ENCODE results near the gene TLR4. TPM values are rescaled to one million over a fixed set of nuclear protein-coding genes. Genes with fewer than 3 reads are reported as not detected.

Gene TLR4
- total RNA-seq, 1 donor from 2014 or later, result not detected

- Mint-ChIP-seq H3K4me1 (ENCODE audit: low read depth) (no peaks in the 10 kb centered on the region), H3K36me3 (ENCODE audit: low read depth) (no peaks in the 10 kb centered on the region), H3K4me3 (ENCODE audit: low read depth) (no peak overlapping the region), H3K27ac (no peak overlapping the region), H3K9me3 (no peaks in the 10 kb centered on the region), H3K27me3 (ENCODE audit: low read depth) (peaks cover 12% of the 10 kb centered on the region)
- no peak for DNase-seq (ENCODE audit: low spot score)
- intact Hi-C loops (cut with micrococcal nuclease), result no loop called here
Observed at GRCh38 chr9:117768750-117769395, 64.7 kb downstream of the TLR4 start.

- H3K27ac Mint-ChIP-seq, result no peak overlapping the region
- H3K4me3 Mint-ChIP-seq (ENCODE audit: low read depth), result no peak overlapping the region
- intact Hi-C loops (cut with micrococcal nuclease), result no loop called here
- DNase-seq (ENCODE audit: low spot score), result no peak
- H3K36me3 Mint-ChIP-seq (ENCODE audit: low read depth), result no peaks in the 10 kb centered on the region
- H3K27me3 Mint-ChIP-seq (ENCODE audit: low read depth), result peaks cover 19% of the 10 kb centered on the region
- no peaks in the 10 kb centered on the region for H3K4me1 Mint-ChIP-seq (ENCODE audit: low read depth)
- no peaks in the 10 kb centered on the region for H3K9me3 Mint-ChIP-seq
Observed at GRCh38 chr9:117771136-117771535, 66.9 kb downstream of the TLR4 start.

DNA sequence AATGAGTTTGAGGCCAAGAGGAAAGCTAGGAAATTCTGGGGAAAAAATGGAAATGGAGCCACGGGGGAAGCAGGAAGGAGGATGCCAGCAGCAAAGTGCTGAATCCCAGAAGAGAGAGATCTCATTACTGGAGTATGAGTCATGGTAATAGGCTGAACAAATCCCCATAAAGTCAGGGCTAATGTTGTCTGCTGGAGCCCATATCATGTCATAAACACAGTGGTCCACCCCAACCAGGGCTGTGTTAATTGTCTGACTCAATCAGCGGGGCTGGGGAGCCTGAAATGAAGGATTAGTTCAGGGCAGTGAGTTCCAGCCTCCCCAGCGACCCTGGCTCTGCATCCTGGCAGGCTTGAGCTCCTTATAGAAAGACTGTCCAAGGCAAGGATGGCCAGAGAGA is 68.8 kb downstream of the TLR4 start:
- H3K4me3 Mint-ChIP-seq (ENCODE audit: low read depth), result no peak overlapping the region
- peaks cover 25% of the 10 kb centered on the region for H3K27me3 Mint-ChIP-seq (ENCODE audit: low read depth)
- H3K4me1 Mint-ChIP-seq (ENCODE audit: low read depth), result no peaks in the 10 kb centered on the region
- no peak for DNase-seq (ENCODE audit: low spot score)
- intact Hi-C loops (cut with micrococcal nuclease), result no loop called here
- no peak overlapping the region for H3K27ac Mint-ChIP-seq
- H3K36me3 Mint-ChIP-seq (ENCODE audit: low read depth), result no peaks in the 10 kb centered on the region
- H3K9me3 Mint-ChIP-seq, result no peaks in the 10 kb centered on the region
